OCI-LY1 (cell line): Measurements from ENCODE around the gene FNDC11.

Source experiments
- H2AFZ ChIP-seq: fragments of 200-600 bp; sonication (generic), shearing (Covaris generic); 2 replicates; pipeline ENCODE4 v1.6.0; 2014; ENCODE audit warnings: antibody characterized with exemption, mild to moderate bottlenecking, low read length
- H3F3A ChIP-seq: fragments of 200-600 bp; sonication (generic), shearing (Covaris generic); 2 replicates; pipeline ENCODE4 v1.6.0; 2014; ENCODE audit warnings: mild to moderate bottlenecking, antibody characterized with exemption, low read length, moderate library complexity; ENCODE audit not compliant: insufficient read depth
- H3K27ac ChIP-seq: fragments of 200-600 bp; sonication (generic); 2 replicates; pipeline ENCODE4 v1.5.1; 2014; ENCODE audit warnings: low read length, mixed run types, mild to moderate bottlenecking, low read depth; ENCODE audit not compliant: poor library complexity, severe bottlenecking
- H3K27me3 ChIP-seq: fragments of 200-600 bp; sonication (generic); 2 replicates; pipeline ENCODE4 v1.6.0; 2014; ENCODE audit warnings: antibody characterized with exemption, mild to moderate bottlenecking, low read length, moderate library complexity; ENCODE audit not compliant: insufficient read depth
- H3K36me3 ChIP-seq: fragments of 200-600 bp; sonication (generic); 2 replicates; pipeline ENCODE4 v1.6.1; 2014; ENCODE audit warnings: mild to moderate bottlenecking, antibody characterized with exemption, low read length, moderate library complexity, mixed read lengths; ENCODE audit not compliant: insufficient read depth
- H3K4me1 ChIP-seq: fragments of 200-600 bp; sonication (generic); 2 replicates; pipeline ENCODE4 v1.5.1; 2014; ENCODE audit warnings: mild to moderate bottlenecking, low read length, moderate library complexity; ENCODE audit not compliant: insufficient read depth, severe bottlenecking
- H3K4me2 ChIP-seq: fragments of 200-600 bp; sonication (generic), shearing (Covaris generic); 2 replicates; pipeline ENCODE4 v1.6.1; 2014; ENCODE audit warnings: low read length
- H3K4me3 ChIP-seq: fragments of 200-600 bp; sonication (generic); 2 replicates; pipeline ENCODE4 v1.5.1; 2014; ENCODE audit warnings: low read length, low read depth, mild to moderate bottlenecking, mixed read lengths; ENCODE audit not compliant: poor library complexity, severe bottlenecking
- H3K79me2 ChIP-seq: fragments of 200-600 bp; shearing (Covaris generic); 2 replicates; pipeline ENCODE4 v1.6.1; 2016; ENCODE audit warnings: mixed run types, low read length, mixed read lengths; ENCODE audit not compliant: insufficient read depth
- H3K9ac ChIP-seq: fragments of 200-600 bp; sonication (generic), shearing (Covaris generic); 2 replicates; pipeline ENCODE4 v1.6.1; 2014; ENCODE audit warnings: mild to moderate bottlenecking, low read length, mixed read lengths
- H3K9me2 ChIP-seq: fragments of 200-600 bp; sonication (generic), shearing (Covaris generic); 2 replicates; pipeline ENCODE4 v1.6.1; 2014; ENCODE audit warnings: low read depth, mild to moderate bottlenecking, low read length, mixed read lengths
- H3K9me3 ChIP-seq: fragments of 200-600 bp; shearing (Covaris generic); 2 replicates; pipeline ENCODE4 v1.6.1; 2014; ENCODE audit warnings: low read length, mixed read lengths
- H4K20me1 ChIP-seq: fragments of 200-600 bp; sonication (generic), shearing (Covaris generic); 2 replicates; pipeline ENCODE4 v1.6.0; 2016; ENCODE audit warnings: mild to moderate bottlenecking, low read length; ENCODE audit not compliant: insufficient read depth
- CTCF ChIP-seq: fragments of 200-600 bp; sonication (generic), shearing (Covaris generic); IDR thresholded peaks from 2 replicates; pipeline ENCODE4 v1.5.1; 2017; ENCODE audit warnings: mild to moderate bottlenecking, antibody characterized with exemption, low read length, moderate library complexity, mixed read lengths
- EZH2 ChIP-seq: fragments of 200-600 bp; sonication (generic), shearing (Covaris generic); IDR thresholded peaks from 2 replicates; pipeline ENCODE4 v1.8.0; 2017; ENCODE audit warnings: borderline replicate concordance, mixed run types, mild to moderate bottlenecking, antibody characterized with exemption, low read length, moderate library complexity, mixed read lengths

Gene FNDC11

GRCh38 chr20:63567386-63568169 lies 13.6 kb downstream of the FNDC11 start:
- no peak overlapping the region for H3K9ac ChIP-seq
- H3K27ac ChIP-seq, result no peak overlapping the region
- H3K4me2 ChIP-seq, result no peak overlapping the region

GRCh38 chr20:63568170-63568981 lies 14.4 kb downstream of the FNDC11 start:
- no peaks in the 10 kb centered on the region for H3F3A ChIP-seq
- no peaks in the 10 kb centered on the region for H4K20me1 ChIP-seq
- no peak overlapping the region for H3K9ac ChIP-seq
- no peaks in the 10 kb centered on the region for H3K9me2 ChIP-seq
- no peaks in the 10 kb centered on the region for H3K9me3 ChIP-seq
- no peak overlapping the region for H3K4me2 ChIP-seq
- no peak overlapping the region for H3K27ac ChIP-seq
- no peak overlapping the region for H3K4me3 ChIP-seq
- H2AFZ ChIP-seq, result no peak overlapping the region
- H3K79me2 ChIP-seq, result no peaks in the 10 kb centered on the region
- H3K4me1 ChIP-seq, result peaks cover 3% of the 10 kb centered on the region
- TF ChIP-seq EZH2, result no peak
- no peak for TF ChIP-seq CTCF
- peaks cover 10% of the 10 kb centered on the region; the same call in 1 of the 2 replicates for H3K27me3 ChIP-seq
- no peaks in the 10 kb centered on the region for H3K36me3 ChIP-seq

More at GRCh38 chr20:63567386-63568169, 13.6 kb downstream of the FNDC11 start:
- Histone ChIP-seq H2AFZ (no peak overlapping the region), H3K4me3 (no peak overlapping the region), H4K20me1 (no peaks in the 10 kb centered on the region), H3K4me1 (no peaks in the 10 kb centered on the region), H3F3A (no peaks in the 10 kb centered on the region), H3K79me2 (no peaks in the 10 kb centered on the region), H3K9me2 (no peaks in the 10 kb centered on the region), H3K36me3 (no peaks in the 10 kb centered on the region), H3K9me3 (no peaks in the 10 kb centered on the region), H3K27me3 (peaks cover 10% of the 10 kb centered on the region; the same call in 1 of the 2 replicates)
- TF ChIP-seq EZH2, result no peak
- no peak for TF ChIP-seq CTCF

- no peaks in the 10 kb centered on the region for H3K9me3 ChIP-seq
- no peaks in the 10 kb centered on the region for H3K79me2 ChIP-seq
- no peaks in the 10 kb centered on the region for H4K20me1 ChIP-seq
- no peaks in the 10 kb centered on the region for H3K9me2 ChIP-seq
- H3K4me2 ChIP-seq, result no peak overlapping the region
- H3K36me3 ChIP-seq, result no peaks in the 10 kb centered on the region
- no peak for TF ChIP-seq CTCF
- TF ChIP-seq EZH2, result no peak
- peaks cover 10% of the 10 kb centered on the region; the same call in 1 of the 2 replicates for H3K27me3 ChIP-seq
- H3K9ac ChIP-seq, result no peak overlapping the region
- H3K27ac ChIP-seq, result no peak overlapping the region
- H3K4me1 ChIP-seq, result peaks cover 7% of the 10 kb centered on the region
- no peak overlapping the region for H3K4me3 ChIP-seq
- no peak overlapping the region for H2AFZ ChIP-seq
- no peaks in the 10 kb centered on the region for H3F3A ChIP-seq
These were observed 15.3 kb downstream of the FNDC11 start for GRCh38 chr20:63568986-63569949.
